Glutamatergic neuron (in vitro differentiated cells): ENCODE data around the gene PHACTR3. TPM values are rescaled to one million over a fixed set of nuclear protein-coding genes. Genes with fewer than 3 reads are reported as not detected.

Experiments
- DNase-seq: peaks from one replicate; pipeline ENCODE4 v3.0.0; 2022
- H3K27ac Mint-ChIP-seq: one replicate; pipeline ENCODE4 v1.8.0; 2020; ENCODE audit warnings: mild to moderate bottlenecking, mixed read lengths, inconsistent platforms; ENCODE audit not compliant: unreplicated experiment
- H3K27me3 Mint-ChIP-seq: one replicate; pipeline ENCODE4 v1.8.0; 2020; ENCODE audit warnings: mild to moderate bottlenecking, moderate library complexity, mixed read lengths, inconsistent platforms; ENCODE audit not compliant: unreplicated experiment
- H3K36me3 Mint-ChIP-seq: one replicate; pipeline ENCODE4 v1.8.0; 2020; ENCODE audit warnings: mild to moderate bottlenecking, mixed read lengths, inconsistent platforms; ENCODE audit not compliant: unreplicated experiment
- H3K4me1 Mint-ChIP-seq: one replicate; pipeline ENCODE4 v1.8.0; 2020; ENCODE audit warnings: mild to moderate bottlenecking, low read depth, mixed read lengths, inconsistent platforms; ENCODE audit not compliant: unreplicated experiment
- H3K4me3 Mint-ChIP-seq: one replicate; pipeline ENCODE4 v1.8.0; 2020; ENCODE audit warnings: mild to moderate bottlenecking, mixed read lengths, inconsistent platforms; ENCODE audit not compliant: unreplicated experiment
- H3K9me3 Mint-ChIP-seq: one replicate; pipeline ENCODE4 v1.8.0; 2020; ENCODE audit warnings: mild to moderate bottlenecking, moderate library complexity, mixed read lengths, inconsistent platforms; ENCODE audit not compliant: unreplicated experiment
- total RNA-seq: library from RNA; stranded (reverse); fragmentation: NEBNext Ultra II Directional; extraction: Animal tissue kit (Norgen Biotek cat#: 25700); gene quantifications from one replicate; pipeline ENCODE4 v1.2.1, GENCODE V29; 2021; ENCODE audit not compliant: unreplicated experiment
- TF ChIP-seq, protein P1 (sequence below): fragments of 200-600 bp; sonication (generic); IDR thresholded peaks from one replicate; pipeline ENCODE4 v1.5.0; 2021; ENCODE audit not compliant: partially characterized antibody, unreplicated experiment

The PHACTR3 gene
- total RNA-seq, 1 donor from 2014 or later = 37.0 TPM

GRCh38 chr20:59696476-59696875 is 92.1 kb downstream of the PHACTR3 start:
- H3K9me3 Mint-ChIP-seq = peaks cover 1% of the 10 kb centered on the region
- no peaks in the 10 kb centered on the region for H3K36me3 Mint-ChIP-seq
- no peak overlapping the region for H3K27ac Mint-ChIP-seq
- no peak for DNase-seq
- H3K4me1 Mint-ChIP-seq = peaks cover 18% of the 10 kb centered on the region
- H3K27me3 Mint-ChIP-seq = peaks cover 6% of the 10 kb centered on the region
- H3K4me3 Mint-ChIP-seq = no peak overlapping the region
- TF ChIP-seq, protein P1, sequence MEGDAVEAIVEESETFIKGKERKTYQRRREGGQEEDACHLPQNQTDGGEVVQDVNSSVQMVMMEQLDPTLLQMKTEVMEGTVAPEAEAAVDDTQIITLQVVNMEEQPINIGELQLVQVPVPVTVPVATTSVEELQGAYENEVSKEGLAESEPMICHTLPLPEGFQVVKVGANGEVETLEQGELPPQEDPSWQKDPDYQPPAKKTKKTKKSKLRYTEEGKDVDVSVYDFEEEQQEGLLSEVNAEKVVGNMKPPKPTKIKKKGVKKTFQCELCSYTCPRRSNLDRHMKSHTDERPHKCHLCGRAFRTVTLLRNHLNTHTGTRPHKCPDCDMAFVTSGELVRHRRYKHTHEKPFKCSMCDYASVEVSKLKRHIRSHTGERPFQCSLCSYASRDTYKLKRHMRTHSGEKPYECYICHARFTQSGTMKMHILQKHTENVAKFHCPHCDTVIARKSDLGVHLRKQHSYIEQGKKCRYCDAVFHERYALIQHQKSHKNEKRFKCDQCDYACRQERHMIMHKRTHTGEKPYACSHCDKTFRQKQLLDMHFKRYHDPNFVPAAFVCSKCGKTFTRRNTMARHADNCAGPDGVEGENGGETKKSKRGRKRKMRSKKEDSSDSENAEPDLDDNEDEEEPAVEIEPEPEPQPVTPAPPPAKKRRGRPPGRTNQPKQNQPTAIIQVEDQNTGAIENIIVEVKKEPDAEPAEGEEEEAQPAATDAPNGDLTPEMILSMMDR = no peak

- no peak for DNase-seq
- peak overlapping the region; percentile 51 for H3K4me3 Mint-ChIP-seq
- peaks cover 6% of the 10 kb centered on the region for H3K27me3 Mint-ChIP-seq
- no peaks in the 10 kb centered on the region for H3K36me3 Mint-ChIP-seq
- peak overlapping the region; percentile 88 for H3K27ac Mint-ChIP-seq
- TF ChIP-seq, protein P1 = no peak
- peaks cover 24% of the 10 kb centered on the region for H3K4me1 Mint-ChIP-seq
- peaks cover 1% of the 10 kb centered on the region for H3K9me3 Mint-ChIP-seq
Measured at GRCh38 chr20:59697068-59697467, 92.7 kb downstream of the PHACTR3 start.

GRCh38 chr20:59698598-59698997 is 94.3 kb downstream of the PHACTR3 start:
- Mint-ChIP-seq H3K9me3 (peaks cover 2% of the 10 kb centered on the region), H3K36me3 (no peaks in the 10 kb centered on the region), H3K27me3 (peaks cover 6% of the 10 kb centered on the region), H3K4me3 (no peak overlapping the region), H3K4me1 (peaks cover 38% of the 10 kb centered on the region), H3K27ac (no peak overlapping the region)
- no peak for DNase-seq
- TF ChIP-seq, protein P1 = no peak

DNA sequence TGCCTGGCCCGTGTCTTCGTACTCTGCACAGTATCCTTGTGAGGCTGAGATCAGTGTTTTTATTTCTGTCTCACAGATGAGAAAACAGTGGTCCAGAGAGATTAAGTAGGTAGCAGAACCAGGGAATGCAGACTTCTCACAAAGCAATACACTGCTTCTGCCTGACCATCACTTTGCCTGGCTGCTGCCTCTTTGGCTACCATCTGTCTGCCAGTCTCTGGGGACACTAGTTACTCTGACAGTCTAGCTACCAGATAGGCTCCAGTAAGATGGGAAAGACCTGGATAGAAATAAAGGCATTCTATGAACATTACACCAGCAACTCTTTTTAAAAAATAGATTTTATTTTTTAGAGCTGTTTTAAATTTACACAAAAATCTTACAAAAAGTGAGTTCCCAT is 96.9 kb downstream of the PHACTR3 start:
- no peaks in the 10 kb centered on the region for H3K36me3 Mint-ChIP-seq
- H3K4me1 Mint-ChIP-seq = peaks cover 42% of the 10 kb centered on the region
- H3K4me3 Mint-ChIP-seq = peak overlapping the region; percentile 74
- TF ChIP-seq, protein P1 = no peak
- H3K9me3 Mint-ChIP-seq = peaks cover 2% of the 10 kb centered on the region
- DNase-seq = peak; percentile 73
- peaks cover 3% of the 10 kb centered on the region for H3K27me3 Mint-ChIP-seq
- H3K27ac Mint-ChIP-seq = peak overlapping the region; percentile 100

GRCh38 chr20:59703046-59703445 is 98.7 kb downstream of the PHACTR3 start:
- no peak overlapping the region for H3K27ac Mint-ChIP-seq
- TF ChIP-seq, protein P1 = no peak
- no peak for DNase-seq
- no peak overlapping the region for H3K4me3 Mint-ChIP-seq
- no peaks in the 10 kb centered on the region for H3K36me3 Mint-ChIP-seq
- H3K27me3 Mint-ChIP-seq = peaks cover 1% of the 10 kb centered on the region
- H3K9me3 Mint-ChIP-seq = peaks cover 2% of the 10 kb centered on the region
- H3K4me1 Mint-ChIP-seq = peaks cover 31% of the 10 kb centered on the region
